RPMI8226 (cell line): ENCODE data around the gene MAX.

Experiments
- DNase-seq: peaks from one replicate; pipeline ENCODE4 v3.0.0-alpha.2; 2015

The MAX gene, protein sequence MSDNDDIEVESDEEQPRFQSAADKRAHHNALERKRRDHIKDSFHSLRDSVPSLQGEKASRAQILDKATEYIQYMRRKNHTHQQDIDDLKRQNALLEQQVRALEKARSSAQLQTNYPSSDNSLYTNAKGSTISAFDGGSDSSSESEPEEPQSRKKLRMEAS

GRCh38 chr14:65102441-65103149 lies at the start of gene MAX:
TSS of gene MAX (minus strand) at chr14:65102517. CDS start at chr14:65102339, 178 bp downstream.
- DNase-seq, result peak; percentile 94

- DNase-seq, result no peak
Observed at GRCh38 chr14:65151609-65151956, 49.3 kb upstream of the MAX start.

DNA sequence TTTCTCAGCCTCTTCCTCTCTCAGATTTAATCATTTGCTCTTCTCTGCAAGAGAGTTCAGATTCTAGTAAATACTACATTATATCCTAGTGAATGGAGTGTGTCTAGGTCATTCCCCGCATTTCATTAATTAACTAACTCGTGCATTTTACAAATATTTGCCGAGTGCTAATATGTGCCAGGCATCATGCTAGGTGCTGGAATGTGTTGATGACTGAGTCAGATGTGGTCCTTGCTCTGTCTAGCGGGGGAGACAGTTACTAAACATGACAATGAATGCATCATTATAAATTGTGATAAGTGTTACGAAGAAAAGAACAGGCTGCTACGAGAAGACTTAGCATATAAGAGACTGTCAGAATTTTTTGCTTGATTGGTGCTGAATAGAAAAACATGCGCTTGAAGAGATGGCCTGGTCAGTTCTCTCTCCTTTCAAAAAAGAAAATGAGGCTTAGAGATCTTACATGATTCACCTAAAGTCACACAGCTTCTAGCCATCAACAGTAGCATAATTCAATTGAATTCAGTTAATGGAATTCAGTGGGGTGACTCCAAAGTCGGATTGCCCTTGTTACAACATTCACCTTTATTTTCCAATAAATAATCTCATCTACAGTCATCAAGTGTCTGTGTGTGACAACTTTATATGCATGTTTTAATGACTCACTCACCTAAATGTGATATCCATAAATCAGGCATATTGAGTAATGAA lies 48.7 kb upstream of the MAX start:
- no peak for DNase-seq

- DNase-seq, result no peak
Observed at GRCh38 chr14:65149116-65149515, 46.8 kb upstream of the MAX start.

DNA sequence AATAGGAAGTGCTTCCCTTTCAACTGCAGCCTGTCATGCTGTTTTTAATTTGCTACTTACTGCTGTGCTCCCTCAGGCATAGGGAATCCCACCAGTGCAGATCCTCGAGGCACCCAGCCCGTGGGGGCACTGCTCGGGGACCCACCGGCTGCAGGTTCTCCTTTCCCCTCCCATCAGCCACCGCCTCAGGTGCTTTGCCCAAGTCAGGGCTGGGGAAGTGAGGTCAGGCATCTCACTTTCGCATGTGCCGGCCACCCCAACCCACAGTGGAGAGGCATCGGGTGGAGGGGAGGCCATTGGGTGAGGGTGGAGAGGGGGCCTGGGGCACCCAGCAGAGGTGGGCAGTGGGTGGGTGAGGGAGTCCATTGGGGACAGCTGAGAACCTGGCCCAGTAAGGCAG lies 41.9 kb upstream of the MAX start:
- DNase-seq, result no peak

GRCh38 chr14:65142914-65143625 lies 40.8 kb upstream of the MAX start:
- no peak for DNase-seq

DNA sequence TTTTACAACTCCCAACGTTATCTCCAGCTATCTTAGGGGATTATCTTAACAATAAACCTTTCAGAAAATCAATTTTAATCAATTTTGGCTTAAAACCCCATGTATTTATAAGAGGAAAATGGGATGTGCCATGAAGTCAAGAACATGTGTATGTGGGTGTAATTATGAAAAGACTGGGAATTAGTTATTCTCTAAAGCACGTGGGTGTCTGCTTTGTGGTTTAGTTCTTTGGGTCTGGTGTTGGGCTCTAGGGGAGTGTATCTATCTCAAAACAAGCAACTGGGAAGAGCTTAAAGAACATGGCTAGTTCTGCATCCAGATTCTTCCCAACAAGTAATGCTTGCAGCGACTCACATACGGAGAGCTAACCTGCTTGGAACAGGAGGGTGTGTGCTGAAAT lies 40.1 kb upstream of the MAX start:
- DNase-seq, result no peak

DNA sequence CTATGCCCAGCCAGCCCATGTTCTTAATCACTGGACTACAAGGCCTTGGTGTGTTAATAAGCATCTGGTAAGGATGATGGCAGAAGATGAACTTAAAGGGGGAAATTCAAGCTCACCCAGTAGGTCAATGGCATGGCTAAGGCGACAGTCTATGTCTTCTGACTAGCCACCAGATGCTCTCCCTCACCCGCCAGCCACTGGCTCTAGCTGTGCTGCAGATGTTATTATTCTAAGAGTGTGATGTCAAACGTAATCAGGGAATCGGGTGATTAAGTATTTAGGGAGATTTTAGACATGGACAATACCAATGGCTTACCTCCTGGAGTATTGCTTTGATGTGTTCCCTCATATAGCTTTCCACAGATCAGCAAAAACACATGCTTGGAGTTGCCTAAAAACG lies 39.2 kb upstream of the MAX start:
- DNase-seq, result no peak

- DNase-seq, result no peak
Observed at GRCh38 chr14:65137648-65138307, 35.5 kb upstream of the MAX start.

- peak; percentile 58 for DNase-seq
Observed at GRCh38 chr14:65134651-65135579, 32.6 kb upstream of the MAX start.

- DNase-seq, result no peak
Observed at GRCh38 chr14:65132855-65133254, 30.5 kb upstream of the MAX start.

DNA sequence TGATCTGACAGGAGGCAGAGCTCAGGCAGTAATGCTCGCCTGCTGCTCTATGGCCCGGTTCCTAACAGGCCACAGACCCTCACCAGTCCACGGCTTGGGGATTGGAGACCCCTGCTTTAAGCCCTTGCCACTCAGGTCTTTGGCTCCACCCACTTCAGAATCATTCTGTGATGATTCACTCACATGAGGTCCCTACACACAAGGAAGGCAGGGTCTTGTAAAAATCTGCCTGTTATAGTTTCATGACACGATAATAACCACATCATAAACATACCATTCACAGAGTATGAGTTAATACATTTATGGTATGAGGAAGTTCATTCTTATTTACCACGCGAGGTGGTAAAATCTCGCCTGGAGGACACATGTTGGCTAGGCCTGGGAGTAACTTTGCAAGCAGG lies 29.0 kb upstream of the MAX start:
- DNase-seq, result no peak

DNA sequence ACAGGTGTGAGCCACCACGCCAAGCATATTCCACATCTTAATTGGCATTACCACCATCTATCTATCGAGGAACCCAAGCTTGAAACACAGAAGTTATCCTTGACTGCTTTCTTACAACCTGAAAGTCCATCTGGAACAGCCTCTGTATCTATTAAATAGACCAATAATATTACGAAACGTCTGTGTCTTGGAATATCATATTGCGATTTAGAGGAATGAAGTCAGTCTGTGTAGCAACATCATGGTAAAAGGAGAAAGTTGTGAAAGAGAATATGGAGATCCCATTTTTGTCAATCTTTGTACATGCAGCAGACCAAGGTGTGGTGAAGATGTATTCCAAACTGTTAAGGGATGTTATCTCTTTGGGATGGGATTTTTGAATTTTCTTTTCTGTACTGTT lies 25.8 kb upstream of the MAX start:
- DNase-seq, result no peak

GRCh38 chr14:65117769-65118745 lies 15.7 kb upstream of the MAX start:
- no peak for DNase-seq

DNA sequence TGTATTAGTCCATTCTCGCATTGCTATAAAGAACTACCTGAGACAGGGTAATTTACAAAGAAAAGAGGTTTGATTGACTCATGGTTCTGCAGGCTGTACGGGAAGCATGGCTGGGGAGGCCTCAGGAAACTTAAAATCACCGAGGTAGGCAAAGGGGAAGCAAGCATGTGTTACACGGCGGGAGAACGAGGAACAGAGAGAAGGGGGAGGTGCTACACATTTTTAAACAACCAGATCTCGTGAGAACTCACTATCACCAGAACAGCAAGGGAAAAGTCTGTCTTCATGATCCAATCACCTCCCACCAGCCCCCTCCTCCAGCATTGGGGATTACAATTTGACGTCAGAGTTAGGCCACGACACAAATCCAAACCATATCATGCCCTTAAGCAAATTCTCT lies 13.3 kb upstream of the MAX start:
- no peak for DNase-seq

DNA sequence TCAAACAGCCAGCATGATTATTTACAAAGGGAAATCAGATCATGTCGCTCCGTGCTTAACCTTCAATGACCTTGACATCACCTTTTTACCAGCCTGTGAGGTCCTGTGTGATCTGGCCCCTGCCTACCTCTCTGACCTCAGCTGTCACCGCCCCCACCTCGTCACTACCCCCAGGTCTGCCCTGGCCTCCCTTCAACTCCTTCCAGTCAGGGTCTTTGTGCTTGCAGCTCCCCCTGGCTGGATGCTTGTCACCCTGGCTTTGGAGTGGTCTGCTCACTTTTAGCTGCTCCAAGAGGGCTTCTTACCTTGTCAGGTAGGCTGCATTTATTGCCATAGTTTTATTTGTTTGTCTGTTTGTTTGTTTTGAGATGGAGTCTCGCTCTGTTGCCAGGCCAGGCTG lies 8.2 kb upstream of the MAX start:
- DNase-seq, result no peak

- DNase-seq, result no peak
Observed at GRCh38 chr14:65109357-65109756, 7.0 kb upstream of the MAX start.

DNA sequence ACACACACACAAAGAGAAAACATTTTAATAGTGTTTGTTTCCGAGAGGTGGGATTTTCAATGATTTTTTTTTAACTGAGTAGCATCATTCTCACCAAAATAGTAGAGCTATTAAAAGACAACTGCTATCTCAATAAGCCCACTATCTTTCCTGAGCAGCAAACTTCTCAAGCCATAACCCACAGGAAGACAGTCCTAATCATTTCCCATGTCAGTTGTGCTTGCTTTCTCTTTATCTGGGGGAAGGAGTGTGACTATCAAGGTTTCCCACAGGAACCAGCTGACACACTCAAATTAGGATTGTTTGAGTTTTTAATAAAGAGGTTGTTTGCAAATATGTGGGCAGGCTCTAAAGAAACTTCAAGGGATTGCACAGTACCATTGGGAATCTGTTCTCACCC lies 4.9 kb upstream of the MAX start:
- no peak for DNase-seq

DNA sequence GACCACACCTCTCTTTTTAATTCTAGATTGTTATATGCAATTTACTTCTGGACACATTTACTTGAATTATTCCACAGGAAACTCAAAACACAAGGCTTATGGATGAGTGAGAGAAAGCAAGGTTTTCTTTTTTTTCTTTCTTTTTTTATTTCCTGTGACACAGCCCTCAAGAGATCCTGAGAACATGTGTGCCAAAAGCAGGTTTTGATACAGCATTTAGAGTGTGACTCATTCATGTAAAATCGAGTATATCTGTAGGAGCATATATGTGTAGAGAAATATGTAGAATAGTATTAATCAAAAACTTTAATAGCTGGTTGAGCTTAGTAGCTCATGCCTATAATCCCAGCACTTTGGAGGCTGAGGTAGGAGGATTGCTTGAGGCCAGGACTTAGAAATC lies 4.4 kb upstream of the MAX start:
- no peak for DNase-seq

DNA sequence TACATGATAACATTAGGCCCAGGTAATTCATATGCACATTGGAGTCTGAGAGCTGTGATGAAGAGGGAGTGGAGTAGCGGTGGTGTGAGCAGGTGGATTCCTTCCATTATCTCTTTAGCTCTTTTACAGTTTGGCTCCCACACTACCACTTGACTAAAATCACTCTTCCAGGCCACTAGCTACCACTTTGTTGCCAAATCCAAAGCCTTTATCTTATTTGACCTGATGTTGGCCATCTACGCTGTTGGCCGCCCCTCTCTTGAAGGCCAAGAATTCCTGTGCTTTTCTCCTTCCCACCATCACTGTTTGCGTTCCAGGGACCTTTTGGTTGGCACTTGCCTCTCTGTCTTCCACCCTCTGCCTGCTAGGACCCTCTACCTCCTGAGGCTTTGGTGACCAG lies 4.0 kb upstream of the MAX start:
- DNase-seq, result no peak

DNA sequence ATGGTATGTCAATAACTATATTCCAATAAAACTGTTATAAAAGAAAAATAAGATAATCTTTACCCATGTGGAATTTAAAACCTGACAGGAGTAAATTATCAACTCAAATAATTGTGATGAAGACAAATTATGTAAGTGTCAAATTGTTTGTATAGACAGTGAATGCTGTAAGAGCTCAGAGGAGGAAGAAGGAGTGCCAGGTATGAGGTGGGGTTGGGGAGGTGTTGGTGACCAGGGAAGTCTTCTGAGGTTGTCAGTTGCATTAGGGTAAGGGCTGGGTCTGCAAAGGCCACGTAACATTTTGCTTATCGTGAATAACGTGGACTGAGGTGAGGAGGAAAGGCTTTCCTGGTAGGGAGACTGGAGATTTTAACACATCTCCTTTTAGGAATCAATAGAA lies 2.5 kb upstream of the MAX start:
- DNase-seq, result no peak
